Measurements from ENCODE around the gene PLCB1. TPM values are rescaled to one million over a fixed set of nuclear protein-coding genes. Genes with fewer than 3 reads are reported as not detected.

Gene PLCB1
- total and polyA plus RNA-seq, 2 experiments from 2014 or later = 14.9 to 20.7 TPM

DNA sequence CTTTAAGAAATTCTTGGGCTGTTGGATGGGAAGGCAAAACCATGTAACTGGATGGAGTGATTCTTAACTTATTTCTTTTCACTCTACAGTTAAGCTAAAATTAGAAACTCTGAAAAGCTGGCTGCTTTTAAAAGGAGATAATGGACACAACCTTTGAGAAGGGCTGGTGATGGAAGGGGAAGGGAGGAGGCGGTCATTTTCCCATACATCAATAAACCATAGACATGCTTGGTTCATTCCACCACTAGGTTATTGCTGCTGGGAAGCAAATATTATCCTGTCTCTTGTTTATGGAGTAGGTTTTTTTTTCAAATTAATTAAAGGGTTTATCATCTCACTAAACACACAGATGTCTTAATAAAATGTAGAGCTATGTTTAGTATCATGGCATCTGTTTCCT is 76.2 kb downstream of the PLCB1 start:
- Mint-ChIP-seq H3K27me3 (ENCODE audit: insufficient read depth, low read depth, poor library complexity) (no peaks in the 10 kb centered on the region), H3K4me1 (peaks cover 8% of the 10 kb centered on the region), H3K36me3 (ENCODE audit: low read depth) (no peaks in the 10 kb centered on the region), H3K4me3 (no peak overlapping the region), H3K27ac (no peak overlapping the region), H3K9me3 (no peaks in the 10 kb centered on the region)
- no peak overlapping the region for H2AFZ ChIP-seq
- no peak overlapping the region for H3K4me2 ChIP-seq
- no peaks in the 10 kb centered on the region for H4K20me1 ChIP-seq (replicated peaks; ENCODE audit: insufficient read depth)
- H3K4me1 ChIP-seq (ENCODE audit: insufficient read depth) = 0 out of 2 replicates have a peak, but pooled peaks cover 5% of the 10 kb centered on the region
- H3F3A ChIP-seq (replicated peaks; ENCODE audit: low read depth) = no peaks in the 10 kb centered on the region
- ATAC-seq = no peak
- H3K27ac ChIP-seq (ENCODE audit: low read depth) = no peak overlapping the region
- no peak for DNase-seq (ENCODE audit: low spot score)
- no peaks in the 10 kb centered on the region for H3K36me3 ChIP-seq (ENCODE audit: insufficient read depth)
- H3K79me2 ChIP-seq (replicated peaks; ENCODE audit: insufficient read depth) = no peaks in the 10 kb centered on the region
- no peaks in the 10 kb centered on the region for H3K27me3 ChIP-seq (ENCODE audit: insufficient read depth)
- H3K9me2 ChIP-seq (ENCODE audit: insufficient read depth) = no peaks in the 10 kb centered on the region
- no peak overlapping the region for H3K4me3 ChIP-seq
- TF ChIP-seq ZNF331 (CRISPR knock-in tag; IDR thresholded peaks at IDR 0.05; ENCODE audit: low read depth) = no peak
- no peak for TF ChIP-seq ZNF462 (CRISPR knock-in tag; IDR thresholded peaks at IDR 0.05)
- TF ChIP-seq, protein P1, sequence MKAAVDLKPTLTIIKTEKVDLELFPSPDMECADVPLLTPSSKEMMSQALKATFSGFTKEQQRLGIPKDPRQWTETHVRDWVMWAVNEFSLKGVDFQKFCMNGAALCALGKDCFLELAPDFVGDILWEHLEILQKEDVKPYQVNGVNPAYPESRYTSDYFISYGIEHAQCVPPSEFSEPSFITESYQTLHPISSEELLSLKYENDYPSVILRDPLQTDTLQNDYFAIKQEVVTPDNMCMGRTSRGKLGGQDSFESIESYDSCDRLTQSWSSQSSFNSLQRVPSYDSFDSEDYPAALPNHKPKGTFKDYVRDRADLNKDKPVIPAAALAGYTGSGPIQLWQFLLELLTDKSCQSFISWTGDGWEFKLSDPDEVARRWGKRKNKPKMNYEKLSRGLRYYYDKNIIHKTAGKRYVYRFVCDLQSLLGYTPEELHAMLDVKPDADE (IDR thresholded peaks at IDR 0.05) = no peak
- no peak for TF ChIP-seq REST (IDR thresholded peaks at IDR 0.05; ENCODE audit: unreplicated experiment)
- TF ChIP-seq NANOG (IDR thresholded peaks at IDR 0.05; ENCODE audit: borderline replicate concordance) = no peak
- no peak for TF ChIP-seq STAT1 (IDR thresholded peaks at IDR 0.05; ENCODE audit: unreplicated experiment)
- no peak for TF ChIP-seq ZNF114 (CRISPR knock-in tag; IDR thresholded peaks at IDR 0.05)
- TF ChIP-seq JUNB (IDR thresholded peaks at IDR 0.05; ENCODE audit: unreplicated experiment) = no peak
- TF ChIP-seq CTCF (conservative IDR thresholded peaks at IDR 0.05; ENCODE audit: low read depth in 2 of 2) = no peak
- TF ChIP-seq CREB1 (CRISPR knock-in tag; IDR thresholded peaks at IDR 0.05; ENCODE audit: low read depth) = no peak
- TF ChIP-seq POLR2AphosphoS5 (IDR thresholded peaks at IDR 0.05; ENCODE audit: low read depth) = no peak
- no peak for TF ChIP-seq EZH2phosphoT487 (IDR thresholded peaks at IDR 0.05; ENCODE audit: unreplicated experiment)
- no peak for TF ChIP-seq EZH2 (IDR thresholded peaks at IDR 0.05; ENCODE audit: low read depth, unreplicated experiment)
